Suppressor macrophage treated with lipopolysaccharide for 1 hour (primary cell): ENCODE measurements around the gene DLG5.

ENCODE experiments used
- DNase-seq, 3 donors: peaks; one replicate each; pipeline ENCODE4 v3.0.0-alpha.2; 2020 to 2022

Gene DLG5

DNA sequence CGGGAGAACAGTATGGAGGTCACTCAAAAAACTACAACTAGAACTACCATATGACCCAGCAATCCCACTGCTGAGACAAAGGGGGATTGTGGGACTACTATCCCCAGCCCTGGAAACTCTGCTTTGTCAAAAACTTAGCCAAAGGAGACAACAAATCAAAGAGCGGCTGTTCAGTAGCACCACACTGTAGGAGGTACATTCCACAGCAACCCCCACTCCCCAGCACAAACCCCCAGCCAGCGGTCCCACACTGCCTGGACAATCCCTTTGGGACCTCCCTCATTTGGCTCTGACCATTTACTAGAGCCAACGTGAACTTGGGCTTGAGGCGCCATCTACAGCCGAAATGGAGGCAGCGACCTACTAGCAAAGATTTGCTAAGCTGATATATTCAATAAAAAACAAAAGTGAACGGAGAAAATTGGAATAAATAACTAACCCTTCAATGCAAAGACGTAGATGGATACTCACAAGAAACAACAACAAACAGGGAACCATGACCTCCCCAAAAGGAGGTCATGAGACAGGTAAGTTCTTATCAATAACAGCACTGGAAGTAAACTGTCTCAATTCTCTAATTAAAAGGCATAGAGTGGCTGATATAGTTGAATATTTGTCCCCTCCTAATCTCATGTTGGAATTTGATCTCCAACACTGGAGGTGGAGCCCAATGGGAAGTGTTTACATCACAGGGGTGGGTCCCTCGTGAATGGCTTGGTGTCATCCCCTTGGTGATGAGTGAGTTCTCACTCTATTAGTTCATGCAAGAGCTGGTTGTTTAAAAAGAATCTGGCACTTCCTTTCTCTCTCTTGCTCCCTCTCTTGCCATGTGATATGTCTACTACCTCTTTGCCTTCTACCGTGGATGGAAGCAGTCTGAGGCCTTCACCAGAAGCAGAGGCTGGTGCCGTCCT, 170.0 kb downstream of the DLG5 start:
- peak; percentile 45 to 56 (median 46) for DNase-seq

DNA sequence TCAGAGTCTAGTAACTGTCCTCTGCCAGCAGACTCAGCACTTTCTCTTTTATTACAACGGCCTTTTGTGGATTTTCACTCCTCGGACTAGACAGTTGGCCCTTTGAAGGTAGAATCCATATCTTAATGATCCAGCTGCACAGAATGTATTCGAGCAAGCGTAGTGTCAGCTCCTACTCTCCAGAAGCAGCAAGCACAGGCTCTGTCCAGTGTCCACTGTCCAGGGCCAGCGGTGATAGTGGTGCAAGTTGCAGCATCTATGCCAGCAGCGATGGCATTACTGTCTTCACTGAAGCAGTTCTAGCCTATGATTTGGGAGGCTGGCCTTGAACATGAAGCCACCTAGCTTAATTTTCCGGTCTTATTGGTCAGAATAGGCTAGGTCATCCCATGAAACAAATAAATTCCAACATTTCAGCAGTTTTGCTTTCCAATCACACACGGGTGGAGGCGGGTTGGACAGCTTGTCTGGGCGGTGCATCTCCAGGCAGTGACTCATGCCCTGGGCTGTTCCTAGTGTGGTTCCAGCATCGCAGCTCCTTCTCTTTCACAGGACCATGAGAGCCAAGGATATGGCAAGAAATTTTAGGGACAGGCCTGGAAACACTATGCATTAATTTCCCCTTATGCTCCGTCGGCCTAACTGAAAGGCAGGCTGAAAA, 180.4 kb downstream of the DLG5 start:
- DNase-seq, result peak; percentile 12 to 30 (median 25)

DNA sequence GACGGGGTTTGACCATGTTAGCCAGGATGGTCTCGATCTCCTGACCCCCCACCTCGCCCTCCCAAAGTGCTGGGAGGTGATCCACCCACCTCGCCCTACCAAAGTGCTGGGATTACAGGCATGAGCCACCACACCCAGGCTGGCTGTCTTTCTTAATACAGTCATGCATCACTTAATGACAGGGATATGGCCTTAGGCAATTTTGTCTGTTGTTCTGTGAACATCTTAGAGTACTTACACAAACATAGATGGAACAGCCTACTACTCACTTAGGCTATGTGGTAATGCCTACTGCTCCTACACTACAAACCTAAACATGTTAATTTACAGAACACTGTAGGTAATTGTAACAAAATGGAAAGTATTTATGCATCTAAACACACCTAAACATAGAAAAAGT, 182.3 kb downstream of the DLG5 start:
- no peak for DNase-seq

GRCh38 chr10:77742172-77742571, 184.4 kb downstream of the DLG5 start:
- DNase-seq, result no peak

- no peak for DNase-seq
Observed at GRCh38 chr10:77741746-77742145, 184.8 kb downstream of the DLG5 start.
